Measurements from ENCODE around the gene DLG5.

DNA sequence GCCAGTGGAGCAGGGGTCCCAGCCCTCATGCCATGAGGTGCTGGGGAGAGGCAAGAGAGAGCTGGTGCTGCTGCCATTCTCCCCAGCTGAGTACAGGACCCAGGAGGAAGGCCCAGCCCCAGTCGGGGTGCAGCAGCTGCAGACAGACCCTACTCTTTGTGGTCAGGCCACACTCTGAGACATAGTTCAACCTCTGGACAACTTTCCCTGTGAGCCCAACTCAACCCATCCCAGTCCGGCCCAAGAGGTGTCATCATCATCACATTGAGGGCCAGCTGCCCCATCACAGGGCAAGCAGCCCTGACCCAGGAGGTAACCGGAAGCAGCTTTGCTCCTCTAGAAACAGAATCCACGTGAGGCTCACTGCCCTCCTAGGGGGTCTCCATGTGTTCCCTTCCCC, 155.1 kb downstream of the DLG5 start:
- TF ChIP-seq CTCF (conservative IDR thresholded peaks at IDR 0.05) (no peak), ZFX (IDR thresholded peaks at IDR 0.05) (no peak)
